BE2C (cell line): ENCODE measurements around the gene KHNYN.

Experiments
- DNase-seq: peaks from one replicate; pipeline ENCODE4 v3.0.0-alpha.2; 2020
- H3K27me3 ChIP-seq: fragments of 250-450 bp; sonication (Bioruptor Pico); 2 replicates; pipeline ENCODE4 v1.5.1; 2020; ENCODE audit warnings: mild to moderate bottlenecking
- H3K36me3 ChIP-seq: fragments of 250-450 bp; sonication (Bioruptor Pico); 2 replicates; pipeline ENCODE4 v1.5.1; 2020; ENCODE audit warnings: mild to moderate bottlenecking
- H3K4me1 ChIP-seq: fragments of 250-450 bp; sonication (Bioruptor Pico); 2 replicates; pipeline ENCODE4 v1.5.1; 2020
- H3K4me3 ChIP-seq: 2 replicates; pipeline ENCODE4 v1.5.1; 2011; ENCODE audit warnings: low read depth, low read length
- H3K9me3 ChIP-seq: fragments of 250-450 bp; sonication (Bioruptor Pico); 2 replicates; pipeline ENCODE4 v1.5.1; 2020
- CTCF ChIP-seq: IDR thresholded peaks from 2 replicates; pipeline ENCODE4 v1.5.1; 2012; ENCODE audit warnings: mild to moderate bottlenecking, low read depth, low read length

The KHNYN gene

GRCh38 chr14:24426150-24426911 lies 3.4 kb upstream of the KHNYN start:
- Histone ChIP-seq H3K4me3 (no peak overlapping the region), H3K36me3 (no peaks in the 10 kb centered on the region), H3K27me3 (no peaks in the 10 kb centered on the region), H3K9me3 (no peaks in the 10 kb centered on the region), H3K4me1 (peaks cover 6% of the 10 kb centered on the region)
- no peak for DNase-seq
- TF ChIP-seq CTCF: no peak

- no peak overlapping the region for H3K4me3 ChIP-seq
- H3K9me3 ChIP-seq: no peaks in the 10 kb centered on the region
- no peak for TF ChIP-seq CTCF
- no peak for DNase-seq
- peaks cover 6% of the 10 kb centered on the region for H3K4me1 ChIP-seq
- H3K36me3 ChIP-seq: no peaks in the 10 kb centered on the region
- H3K27me3 ChIP-seq: no peaks in the 10 kb centered on the region
These were observed 2.7 kb upstream of the KHNYN start for GRCh38 chr14:24426912-24427536.

- H3K4me1 ChIP-seq: peaks cover 6% of the 10 kb centered on the region
- no peaks in the 10 kb centered on the region for H3K27me3 ChIP-seq
- DNase-seq: no peak
- H3K36me3 ChIP-seq: no peaks in the 10 kb centered on the region
- H3K4me3 ChIP-seq: no peak overlapping the region
- no peak for TF ChIP-seq CTCF
- no peaks in the 10 kb centered on the region for H3K9me3 ChIP-seq
These were observed 1.9 kb upstream of the KHNYN start for GRCh38 chr14:24427537-24428508.

GRCh38 chr14:24428628-24429394 lies 943 bp upstream of the KHNYN start:
- TF ChIP-seq CTCF: no peak
- peaks cover 6% of the 10 kb centered on the region for H3K4me1 ChIP-seq
- no peak overlapping the region for H3K4me3 ChIP-seq
- no peaks in the 10 kb centered on the region for H3K27me3 ChIP-seq
- H3K36me3 ChIP-seq: no peaks in the 10 kb centered on the region
- DNase-seq: no peak
- no peaks in the 10 kb centered on the region for H3K9me3 ChIP-seq

- Histone ChIP-seq H3K27me3 (no peaks in the 10 kb centered on the region), H3K36me3 (no peaks in the 10 kb centered on the region), H3K4me3 (peak overlapping the region; percentile 68), H3K4me1 (peaks cover 6% of the 10 kb centered on the region), H3K9me3 (no peaks in the 10 kb centered on the region)
- TF ChIP-seq CTCF: no peak
- DNase-seq: peak; percentile 69
These were observed 458 bp downstream of the KHNYN start for GRCh38 chr14:24430143-24430681.
